ENCODE results near the gene RAX.

Gene RAX

DNA sequence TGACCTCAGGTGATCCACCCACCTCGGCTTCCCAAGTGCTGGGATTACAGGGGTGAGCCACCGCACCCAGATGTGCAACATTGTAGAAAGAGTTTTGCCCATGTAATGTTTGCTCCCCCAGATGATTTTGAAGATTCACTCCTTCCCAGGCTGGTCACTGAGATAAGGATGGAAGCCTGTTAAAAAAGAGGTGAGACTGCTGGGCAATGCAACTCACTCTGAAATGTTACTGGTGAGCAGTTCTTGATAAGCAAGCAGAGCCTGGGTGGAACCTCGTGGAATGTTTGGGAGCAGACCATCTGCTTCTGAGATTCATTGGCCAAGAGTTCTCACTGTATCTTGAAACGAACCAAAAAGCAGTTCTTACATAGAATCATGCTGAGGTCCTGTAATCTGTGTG lies 33.6 kb downstream of the RAX start:
- DNase-seq = no peak

DNA sequence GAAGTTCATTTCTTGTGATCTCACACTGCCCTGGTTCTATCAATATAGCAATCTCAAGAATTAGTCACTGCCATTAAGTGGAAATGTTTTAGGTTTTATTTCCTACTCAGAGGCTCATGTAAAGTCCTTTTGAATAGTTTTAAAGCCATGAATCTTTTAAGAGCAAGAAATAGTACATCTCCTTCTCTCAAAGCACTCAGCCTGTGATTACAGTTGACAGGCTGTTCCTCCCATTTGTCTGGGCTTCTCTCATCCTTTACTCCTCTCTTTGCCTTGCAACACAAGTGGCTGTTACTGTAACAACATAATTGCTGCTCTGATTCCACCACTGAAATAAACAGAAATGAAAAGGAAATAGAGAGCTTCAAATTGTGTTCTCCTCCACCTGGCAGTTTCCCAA lies 34.9 kb downstream of the RAX start:
- DNase-seq = no peak

DNA sequence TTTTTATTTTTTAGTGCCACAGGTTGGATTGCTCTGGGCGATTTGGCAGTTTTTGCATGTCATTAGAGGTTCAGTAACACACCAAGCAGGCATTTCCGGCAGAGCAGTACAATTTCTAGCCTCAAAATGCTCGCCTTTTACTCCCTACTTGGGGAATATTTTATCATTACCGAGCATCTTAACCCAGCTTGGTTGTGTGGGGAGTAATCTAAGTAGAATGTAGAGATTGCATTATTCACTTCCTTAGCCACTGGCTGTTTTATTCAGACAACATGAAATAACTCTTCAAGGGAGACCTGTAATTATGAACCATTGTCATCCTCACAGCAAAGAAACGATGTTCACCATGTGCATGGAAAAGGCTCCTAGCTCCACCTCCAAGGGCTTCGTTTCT lies 40.2 kb downstream of the RAX start:
- no peak for DNase-seq

DNA sequence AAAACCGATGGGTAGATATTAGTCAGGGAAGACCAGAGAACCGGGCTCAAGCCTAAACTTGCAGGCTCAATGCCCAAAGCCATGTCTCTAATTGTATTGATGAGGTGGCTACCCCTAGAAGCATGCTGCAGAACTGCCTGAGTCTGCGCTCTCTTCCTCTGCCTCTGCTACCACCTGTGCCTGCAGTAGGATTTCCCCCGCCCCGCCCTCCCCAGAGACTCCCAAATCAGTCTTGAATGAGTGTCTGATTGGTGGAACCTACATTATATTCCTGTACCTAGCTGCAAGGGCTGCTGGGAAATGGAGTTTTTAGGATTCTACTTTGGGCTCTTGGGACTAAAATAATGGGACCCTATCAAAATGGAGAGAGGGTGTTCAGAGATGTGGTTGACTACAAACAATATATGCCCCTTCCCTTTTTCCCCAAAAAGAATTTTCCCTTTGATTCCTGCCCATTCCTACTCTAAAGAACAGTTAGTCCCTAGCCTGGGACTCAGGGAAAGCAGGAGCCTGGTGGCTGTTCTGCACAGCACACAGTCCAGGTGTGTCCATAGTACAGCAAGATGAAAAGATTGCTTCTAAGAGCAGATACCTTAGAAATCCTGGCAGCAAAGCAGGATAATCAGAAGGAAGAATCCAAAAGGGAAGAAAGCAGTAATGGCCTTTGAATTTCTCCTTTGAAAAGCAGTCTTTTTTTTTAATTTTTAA lies 40.8 kb downstream of the RAX start:
- DNase-seq = no peak

DNA sequence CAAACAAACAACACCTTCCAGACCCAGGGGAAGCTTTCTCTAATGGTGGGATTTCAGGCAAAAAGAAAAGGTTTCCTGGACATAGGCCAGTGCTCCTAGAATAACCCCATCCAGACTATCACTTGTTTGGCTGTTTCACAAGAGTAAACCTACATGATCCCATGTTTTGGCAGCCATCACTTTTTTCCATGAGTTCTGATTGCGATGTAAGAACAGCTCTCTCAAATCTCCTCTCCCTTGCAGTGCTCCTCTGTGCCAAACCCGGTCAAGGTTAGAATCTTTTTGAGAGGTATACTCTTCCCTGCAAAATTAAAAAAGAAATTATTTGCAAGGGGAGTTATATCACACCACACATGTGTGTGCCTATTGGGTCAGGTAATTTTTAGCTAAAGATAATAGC lies 41.4 kb downstream of the RAX start:
- DNase-seq = no peak

DNA sequence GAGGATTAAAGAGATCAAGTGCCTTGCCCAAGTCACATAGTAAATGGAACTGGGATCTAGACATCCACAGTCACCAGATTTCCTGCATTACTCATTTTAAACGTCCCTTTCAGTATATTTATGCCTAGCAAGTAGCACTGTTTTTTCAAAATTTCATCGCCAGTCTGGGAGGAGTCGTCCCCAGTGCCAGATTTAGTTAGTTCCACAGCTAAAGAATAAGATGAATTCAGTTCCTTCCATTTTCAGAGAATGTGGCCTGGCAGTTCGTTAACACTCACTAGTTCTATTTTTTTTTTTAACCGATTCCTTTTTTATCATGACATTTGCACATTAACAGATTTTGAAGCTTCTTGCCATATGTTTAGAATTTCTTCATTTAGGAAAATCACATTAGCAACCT lies 42.1 kb downstream of the RAX start:
- DNase-seq = no peak

DNA sequence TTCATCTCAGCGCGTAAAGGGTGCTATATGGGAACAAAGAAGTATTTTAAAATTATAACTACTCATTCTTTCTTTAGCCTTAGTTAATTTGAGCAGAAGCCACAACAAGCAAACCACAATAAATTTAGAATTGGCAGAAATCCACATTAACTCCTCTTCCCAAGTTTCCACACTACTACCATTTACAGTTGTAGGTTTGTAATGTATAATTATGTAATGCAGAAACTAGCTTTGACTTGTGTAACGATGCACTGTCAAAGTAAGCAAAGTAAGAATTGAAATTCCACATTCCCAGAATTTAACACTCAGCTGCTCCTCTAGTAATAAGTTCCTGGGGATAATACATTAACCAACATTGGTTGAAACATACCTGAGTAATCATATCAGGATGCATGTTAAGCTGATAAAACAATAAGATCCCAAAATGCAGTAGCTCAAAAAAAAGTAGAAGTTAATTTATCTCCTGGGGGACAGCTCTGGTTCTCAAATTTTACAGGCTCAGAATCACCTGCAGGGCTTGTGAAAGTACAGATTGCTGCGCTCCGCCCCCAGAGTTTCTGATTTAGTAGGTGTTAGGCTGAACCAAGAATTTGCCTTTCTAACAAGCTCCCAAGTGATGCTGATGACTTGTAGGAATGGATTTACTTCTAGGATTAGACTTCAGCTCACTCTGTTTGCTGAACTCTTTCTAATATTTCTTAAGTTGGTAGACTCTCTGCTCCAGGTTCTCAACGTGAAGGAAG lies 43.4 kb downstream of the RAX start:
- no peak for DNase-seq

DNA sequence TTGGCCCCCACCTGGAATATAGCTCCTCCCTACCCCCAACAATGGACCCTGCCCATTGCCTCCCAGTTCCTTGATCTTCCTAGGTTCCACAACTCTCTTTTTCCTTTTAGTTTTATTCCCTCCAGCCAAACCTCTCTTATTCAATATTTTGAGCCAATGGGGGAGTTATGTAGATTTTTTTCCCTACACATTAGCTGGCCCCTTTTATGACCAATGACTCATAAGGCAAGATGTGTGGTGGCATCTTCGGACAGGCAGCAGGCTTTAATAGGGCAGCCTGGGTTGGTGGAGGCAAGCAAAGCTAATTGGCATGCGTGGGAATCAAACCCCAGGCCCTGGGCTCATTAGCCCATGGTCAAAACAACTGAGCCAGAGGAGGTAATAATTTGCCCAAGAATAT lies 44.1 kb downstream of the RAX start:
- no peak for DNase-seq

DNA sequence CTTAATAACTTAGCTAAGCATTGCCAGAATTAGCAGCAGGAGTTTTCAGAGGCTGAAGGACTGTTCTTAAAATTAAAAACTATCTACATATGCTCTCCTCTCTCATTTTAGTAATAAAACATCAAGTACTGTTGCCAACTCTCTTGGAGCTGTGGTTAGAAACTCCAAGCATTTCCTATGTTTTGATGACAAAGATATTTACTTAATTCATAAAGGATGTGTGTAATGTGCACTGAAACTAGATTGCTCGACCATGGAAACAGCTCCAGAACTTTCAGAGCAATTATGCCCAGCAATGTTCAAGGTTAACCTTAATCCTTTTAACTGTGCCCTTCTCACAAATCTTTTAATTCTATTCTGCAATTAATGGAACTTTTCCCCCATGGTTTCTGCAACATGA lies 44.9 kb downstream of the RAX start:
- no peak for DNase-seq

DNA sequence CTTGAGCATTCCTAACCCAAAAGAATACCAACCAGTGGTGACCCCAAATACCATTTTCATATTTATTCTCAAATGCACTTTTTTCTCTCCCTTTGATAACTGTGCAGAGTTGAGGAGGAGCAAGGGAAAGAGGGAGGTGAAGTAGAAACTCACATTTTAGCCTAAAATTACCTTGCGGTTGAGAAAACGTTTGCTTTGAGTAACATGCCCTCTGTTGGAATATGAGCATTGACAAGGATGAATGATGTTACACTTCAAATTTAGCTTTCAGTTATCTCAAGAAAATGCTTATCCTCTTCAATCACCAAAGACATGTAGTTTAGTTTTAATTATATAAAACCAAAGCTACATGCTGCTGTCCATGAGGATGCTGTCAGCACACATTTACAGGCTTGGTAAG lies 50.9 kb downstream of the RAX start:
- DNase-seq = no peak

DNA sequence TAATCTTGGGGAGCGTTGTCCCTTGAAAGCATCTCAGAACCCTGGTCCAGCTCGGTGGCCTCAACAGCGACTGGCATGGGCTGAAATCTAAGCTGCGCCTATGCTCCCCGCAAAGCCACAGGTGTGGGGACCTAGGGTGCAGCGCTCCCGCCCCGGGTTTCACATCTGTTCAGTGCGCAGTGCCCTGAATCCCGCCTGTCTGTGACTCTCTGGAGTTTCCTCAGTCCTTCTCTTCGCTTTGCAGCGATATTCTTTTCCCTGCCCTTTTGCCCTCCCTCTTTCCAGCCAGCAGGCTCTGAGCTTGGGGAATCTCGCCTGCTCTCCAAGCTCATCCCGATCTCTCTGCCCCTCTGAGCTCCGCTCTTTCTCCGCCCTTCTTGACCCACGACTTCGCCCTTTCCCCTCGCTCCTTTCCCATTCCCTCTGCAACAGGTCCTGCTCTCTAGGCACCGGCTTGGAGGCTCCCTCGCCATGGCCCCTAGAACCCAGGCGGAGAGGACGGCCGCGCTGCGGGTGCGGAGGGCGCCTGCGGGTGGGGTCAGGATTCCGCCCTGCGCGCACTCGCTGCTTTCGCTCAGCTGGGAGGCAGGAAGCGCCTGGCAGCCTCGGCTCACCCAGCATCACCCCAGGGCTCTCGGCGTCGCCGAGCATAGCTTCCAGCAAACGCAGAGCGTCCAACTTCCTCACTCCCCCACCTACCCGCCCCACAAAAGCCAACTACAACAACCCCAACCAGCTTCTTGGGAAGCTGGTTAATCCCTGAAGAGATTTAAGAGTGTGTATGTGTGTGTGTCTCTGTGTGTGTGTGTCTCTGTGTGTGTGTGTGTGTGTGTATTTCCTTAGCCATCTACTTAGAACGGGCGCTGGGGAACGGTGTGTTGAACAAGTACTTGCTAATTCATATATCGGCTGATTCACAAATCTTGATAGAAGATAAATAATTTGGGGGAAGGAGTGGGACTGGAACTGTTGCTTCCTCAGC lies 52.2 kb downstream of the RAX start:
- no peak for DNase-seq

DNA sequence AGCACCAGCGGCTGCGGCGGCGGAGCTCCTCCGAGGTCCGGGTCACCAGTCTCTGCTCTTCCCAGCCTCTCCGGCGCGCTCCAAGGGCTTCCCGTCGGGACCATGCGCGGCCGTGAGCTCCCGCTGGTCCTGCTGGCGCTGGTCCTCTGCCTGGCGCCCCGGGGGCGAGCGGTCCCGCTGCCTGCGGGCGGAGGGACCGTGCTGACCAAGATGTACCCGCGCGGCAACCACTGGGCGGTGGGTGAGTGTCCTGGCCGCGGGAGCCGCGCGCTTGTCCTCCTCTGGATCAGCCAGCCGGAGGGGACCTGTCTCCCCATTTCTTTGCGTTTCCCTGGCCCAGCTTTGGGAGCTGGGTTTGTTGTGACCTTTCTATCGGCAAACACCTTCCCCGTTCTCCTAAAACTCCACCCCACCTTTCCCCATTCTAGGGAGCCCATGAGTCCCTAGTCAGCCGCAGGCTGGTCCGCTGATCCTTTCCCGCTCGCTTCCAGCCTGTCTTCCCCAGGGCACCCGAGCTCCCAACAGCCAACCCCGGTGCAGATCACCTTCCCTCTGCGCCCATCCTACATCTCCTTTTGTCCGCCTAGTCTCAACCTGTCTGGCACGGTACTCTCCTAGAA lies 53.0 kb downstream of the RAX start:
- no peak for DNase-seq

DNA sequence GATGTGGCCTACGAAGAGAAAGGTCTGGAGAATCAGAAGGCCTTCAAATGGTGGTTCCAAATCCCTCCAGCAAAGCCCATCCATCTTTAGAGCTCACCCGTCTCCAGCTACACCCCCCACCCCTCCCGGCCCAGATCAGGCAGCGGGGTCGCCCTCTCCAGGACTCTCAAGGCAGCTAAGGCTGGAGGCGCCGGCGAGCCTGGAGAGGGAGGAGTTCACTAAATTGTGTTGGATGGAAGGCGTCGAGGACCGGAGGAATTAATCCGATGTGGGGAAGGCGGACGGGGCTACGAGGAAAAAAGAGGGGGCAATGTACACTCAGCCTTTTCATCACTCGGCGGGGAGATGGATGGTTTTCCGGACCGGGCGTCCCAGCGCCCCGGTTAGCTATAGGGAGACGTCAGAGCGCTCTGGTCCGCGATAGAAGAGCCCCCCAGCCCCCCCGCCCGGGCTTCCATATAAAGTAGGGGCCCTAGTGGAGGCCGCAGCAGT lies 53.5 kb downstream of the RAX start, which contains the start of gene GRP:
Gene GRP (plus strand): TSS at position 487 of the 492 bp plus-strand sequence. CDS start 108 bp downstream, outside the sequence.
- DNase-seq = no peak

DNA sequence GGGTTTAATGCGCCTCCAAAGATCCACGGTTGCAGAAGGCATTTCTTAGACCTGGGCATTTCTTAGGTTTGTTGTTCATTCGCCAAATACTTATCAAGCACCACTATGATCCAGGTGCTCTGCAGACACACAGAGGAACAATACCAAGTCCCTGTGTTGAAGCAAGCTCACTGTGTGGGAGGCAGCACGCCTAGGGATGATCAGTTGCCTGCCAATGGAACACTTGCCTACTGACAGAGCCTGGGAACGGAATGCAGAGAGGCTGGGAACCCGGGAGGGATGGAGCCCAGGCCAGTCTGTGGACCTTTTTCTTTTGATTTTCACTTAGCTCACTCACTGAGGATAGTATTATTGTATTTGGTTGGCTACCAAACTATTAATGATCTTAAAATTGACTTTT lies 55.2 kb downstream of the RAX start:
- no peak for DNase-seq
